ENCODE results near the gene NPIPA7.
"Not testable (repeated sequence)": the region's sequence is repeated elsewhere in the genome, so short reads cannot be mapped to it uniquely, and the experiment has no call there.

Gene NPIPA7

GRCh38 chr16:16378840-16379239 is at the start of gene NPIPA7:
TSS of gene NPIPA7 (plus strand) at chr16:16379140. CDS start at chr16:16379245, 105 bp downstream.
- not testable (repeated sequence) for DNase-seq (ENCODE audit: low read depth in 2 of 2)

GRCh38 chr16:16331466-16331865 is 47.5 kb upstream of the NPIPA7 start:
- DNase-seq (ENCODE audit: low read depth in 2 of 2) = not testable (repeated sequence)

GRCh38 chr16:16357556-16357955 is 21.4 kb upstream of the NPIPA7 start:
- DNase-seq (ENCODE audit: low read depth in 2 of 2) = not testable (repeated sequence)

GRCh38 chr16:16358539-16359240 is 20.2 kb upstream of the NPIPA7 start:
- DNase-seq (ENCODE audit: low read depth in 2 of 2) = not testable (repeated sequence)

- not testable (repeated sequence) for DNase-seq (ENCODE audit: low read depth in 2 of 2)
Observed at GRCh38 chr16:16363595-16363994, 15.3 kb upstream of the NPIPA7 start.

GRCh38 chr16:16364100-16364499 is 14.8 kb upstream of the NPIPA7 start:
- not testable (repeated sequence) for DNase-seq (ENCODE audit: low read depth in 2 of 2)

GRCh38 chr16:16364701-16365100 is 14.2 kb upstream of the NPIPA7 start:
- not testable (repeated sequence) for DNase-seq (ENCODE audit: low read depth in 2 of 2)

- DNase-seq (ENCODE audit: low read depth in 2 of 2) = not testable (repeated sequence)
Observed at GRCh38 chr16:16365319-16365718, 13.6 kb upstream of the NPIPA7 start.

GRCh38 chr16:16365851-16366250 is 13.1 kb upstream of the NPIPA7 start:
- not testable (repeated sequence) for DNase-seq (ENCODE audit: low read depth in 2 of 2)

GRCh38 chr16:16366552-16367284 is 12.2 kb upstream of the NPIPA7 start:
- DNase-seq (ENCODE audit: low read depth in 2 of 2) = not testable (repeated sequence)

- DNase-seq (ENCODE audit: low read depth in 2 of 2) = not testable (repeated sequence)
Observed at GRCh38 chr16:16367285-16367628, 11.7 kb upstream of the NPIPA7 start.

GRCh38 chr16:16369081-16369856 is 9.7 kb upstream of the NPIPA7 start:
- DNase-seq (ENCODE audit: low read depth in 2 of 2) = not testable (repeated sequence)

GRCh38 chr16:16371136-16371735 is 7.7 kb upstream of the NPIPA7 start:
- not testable (repeated sequence) for DNase-seq (ENCODE audit: low read depth in 2 of 2)

GRCh38 chr16:16374192-16374591 is 4.7 kb upstream of the NPIPA7 start:
- DNase-seq (ENCODE audit: low read depth in 2 of 2) = not testable (repeated sequence)

GRCh38 chr16:16399685-16400084 is 20.7 kb downstream of the NPIPA7 start:
- DNase-seq (ENCODE audit: low read depth in 2 of 2) = not testable (repeated sequence)

- DNase-seq (ENCODE audit: low read depth in 2 of 2) = not testable (repeated sequence)
Observed at GRCh38 chr16:16402333-16402732, 23.4 kb downstream of the NPIPA7 start.

GRCh38 chr16:16404283-16404682 is 25.3 kb downstream of the NPIPA7 start:
- not testable (repeated sequence) for DNase-seq (ENCODE audit: low read depth in 2 of 2)

- not testable (repeated sequence) for DNase-seq (ENCODE audit: low read depth in 2 of 2)
Observed at GRCh38 chr16:16405421-16405820, 26.5 kb downstream of the NPIPA7 start.

- DNase-seq (ENCODE audit: low read depth in 2 of 2) = not testable (repeated sequence)
Observed at GRCh38 chr16:16408430-16408829, 29.5 kb downstream of the NPIPA7 start.

- not testable (repeated sequence) for DNase-seq (ENCODE audit: low read depth in 2 of 2)
Observed at GRCh38 chr16:16413773-16414172, 34.8 kb downstream of the NPIPA7 start.

GRCh38 chr16:16417071-16417470 is 38.1 kb downstream of the NPIPA7 start:
- DNase-seq (ENCODE audit: low read depth in 2 of 2) = not testable (repeated sequence)

Measured in stimulated activated CD4-positive, alpha-beta T cell treated with anti-CD3 and anti-CD28 coated beads, Interleukin-1b, Interleukin-23, amount 100 ng/mL, for 1 hour (primary cell).